Superior temporal gyrus (tissue), 1 donor: Measurements from ENCODE around the gene HK2.

Experiments used
- DNase-seq: peaks from one replicate; pipeline ENCODE4 v3.0.0-alpha.2; 2016; ENCODE audit errors: extremely low spot score

The HK2 gene

DNA sequence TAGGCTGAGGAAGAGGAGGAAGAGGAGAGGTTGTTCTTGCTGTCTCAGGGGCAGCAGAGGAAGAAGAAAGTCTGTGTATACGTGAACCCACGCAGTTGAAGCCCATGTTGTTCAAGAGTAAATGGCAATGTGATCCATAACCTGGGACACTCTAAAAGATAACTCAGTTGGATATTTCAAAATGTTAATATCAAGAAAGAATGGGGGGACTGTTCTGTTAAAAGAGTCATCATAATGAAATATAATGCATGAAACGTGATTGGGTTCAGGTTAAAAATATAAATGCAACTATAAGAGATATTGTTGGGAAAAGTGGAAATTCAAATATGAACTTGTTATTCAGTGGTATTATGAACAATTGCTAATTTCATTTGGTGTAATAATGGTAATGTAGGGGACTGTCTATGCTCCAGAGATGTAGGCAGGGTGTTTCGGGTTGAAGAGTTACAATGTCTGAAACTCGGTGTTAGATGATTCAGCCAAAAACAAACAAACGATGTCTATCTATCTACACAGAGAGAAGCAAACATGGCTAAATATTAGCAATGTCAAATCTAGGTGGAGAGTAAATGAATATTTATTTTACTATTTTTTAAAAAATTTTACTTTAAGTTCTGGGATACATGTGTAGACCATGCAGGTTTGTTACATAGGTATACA is 103.4 kb downstream of the HK2 start:
- DNase-seq: no peak

DNA sequence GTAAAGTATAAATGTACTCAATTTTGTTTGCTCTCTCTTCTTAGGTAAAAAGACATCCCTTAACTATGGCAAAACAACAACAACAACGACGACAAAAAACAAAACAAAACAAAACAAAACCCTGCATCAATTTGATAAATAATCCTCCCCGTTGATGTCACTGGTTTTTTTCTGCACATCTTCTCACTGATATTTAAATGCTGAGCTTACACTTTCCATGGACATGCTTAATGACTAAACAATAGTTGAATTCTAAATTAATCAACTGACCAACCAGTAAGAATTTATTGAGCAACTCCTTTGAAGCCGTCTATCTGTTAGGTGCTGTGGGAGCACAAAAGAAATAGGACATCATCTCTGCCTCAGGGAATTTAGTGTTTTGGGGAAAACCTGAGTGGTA is 104.3 kb downstream of the HK2 start:
- DNase-seq: no peak

DNA sequence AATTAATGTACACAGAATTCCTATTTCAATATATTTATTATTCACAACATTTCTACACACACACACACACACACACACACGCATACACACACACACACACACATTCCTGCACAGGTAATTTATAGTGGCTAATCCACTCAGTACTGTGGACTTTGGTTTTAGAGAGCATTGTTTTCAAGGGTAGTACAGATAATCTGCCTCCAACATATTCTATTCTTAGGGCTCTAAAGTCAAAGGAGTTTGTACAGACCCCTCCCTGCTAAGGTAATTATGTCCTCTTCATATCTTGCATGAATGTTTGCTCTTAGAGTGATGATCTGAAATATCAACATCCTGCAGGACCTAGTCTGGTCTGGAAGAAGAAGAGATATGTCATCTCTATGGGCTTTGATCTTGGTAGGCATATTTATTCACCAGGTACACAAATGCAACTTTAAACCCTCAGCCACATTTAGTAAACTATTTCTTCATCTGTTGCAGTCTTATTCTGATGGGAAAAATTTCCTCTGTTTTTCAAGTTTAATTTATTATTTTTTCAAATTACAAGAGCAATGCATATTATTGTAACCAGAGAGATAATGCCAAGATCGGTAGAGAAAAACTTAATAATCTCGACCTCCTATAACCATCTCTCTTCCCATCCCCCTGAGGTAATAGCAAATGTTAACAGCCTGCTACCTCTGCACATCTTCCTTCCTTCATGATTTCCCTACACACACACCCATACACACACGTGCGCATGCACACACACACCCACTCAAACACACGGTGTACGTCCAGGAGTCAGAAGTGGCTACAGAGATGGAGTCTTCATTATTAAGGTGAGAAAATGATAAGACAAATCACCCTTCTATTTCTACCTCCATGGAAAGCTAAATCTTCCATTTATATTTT is 106.2 kb downstream of the HK2 start:
- no peak for DNase-seq

DNA sequence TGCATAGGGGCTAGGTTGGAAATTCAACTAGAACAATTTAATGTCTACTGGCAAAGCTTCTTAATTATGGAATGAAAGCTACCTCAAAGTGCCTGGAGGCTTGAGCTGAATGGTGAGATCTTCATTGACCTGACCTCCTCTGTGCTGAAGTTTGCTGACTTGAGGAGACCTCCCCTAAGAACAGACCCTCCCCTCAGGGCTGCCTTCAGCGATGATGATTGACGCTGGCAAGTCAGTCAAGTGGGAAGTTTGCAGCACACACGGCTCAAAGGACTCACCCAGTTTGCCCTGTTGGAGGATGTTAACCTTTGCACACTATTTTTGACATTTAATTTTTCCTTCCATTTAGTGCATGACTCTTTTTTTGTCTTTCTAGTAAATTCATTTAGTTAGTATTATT is 107.4 kb downstream of the HK2 start:
- DNase-seq: no peak

DNA sequence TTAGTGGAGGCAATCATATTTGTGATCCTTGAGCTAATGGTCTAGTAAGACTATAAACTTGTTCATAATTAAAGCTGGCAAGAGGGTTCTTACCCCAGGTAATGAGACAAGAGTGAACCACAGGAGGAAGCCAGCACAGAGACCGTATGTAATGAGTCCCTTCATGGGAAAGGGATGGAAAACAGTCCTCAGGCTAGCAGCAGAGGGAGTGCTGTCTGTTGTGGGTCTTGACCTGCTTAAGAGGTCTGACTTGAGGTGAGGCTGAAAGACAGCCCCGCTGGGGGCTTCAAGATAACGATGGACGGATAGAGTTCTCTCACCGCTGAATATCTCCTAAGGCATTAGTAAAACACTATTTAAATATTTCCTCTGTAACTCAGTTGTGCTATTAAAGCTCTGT is 108.3 kb downstream of the HK2 start:
- DNase-seq: no peak
